Peyer's patch (tissue), 4 donors: ENCODE measurements around the gene CAMSAP3. TPM values are rescaled to one million over a fixed set of nuclear protein-coding genes. Genes with fewer than 3 reads are reported as not detected.

Experiments used
- DNase-seq, 3 donors: peaks; one replicate each; pipeline ENCODE4 v3.0.0-alpha.2; 2017 to 2019
- H3K27ac ChIP-seq, 4 donors: fragments of 200-600 bp; sonication (generic); one replicate each; pipeline ENCODE4 v1.5.1; 2016 to 2019
- H3K27me3 ChIP-seq, 2 donors: fragments of 200-600 bp; sonication (generic); one replicate each; pipeline ENCODE4 v1.5.1; 2019
- H3K36me3 ChIP-seq, 3 donors: fragments of 200-600 bp; sonication (generic); one replicate each; pipeline ENCODE4 v1.5.1; 2016 to 2019
- H3K4me1 ChIP-seq, 4 donors: fragments of 200-600 bp; sonication (generic); one replicate each; pipeline ENCODE4 v1.5.1; 2016 to 2019
- H3K4me3 ChIP-seq, 4 donors: fragments of 200-600 bp; sonication (generic); 1 replicate in 3 of 4; 2 replicates in 1 of 4; pipeline ENCODE4 v1.5.1; 2016 to 2019; ENCODE audit warnings: mild to moderate bottlenecking in 1 of 4
- H3K9me3 ChIP-seq, 4 donors: fragments of 200-600 bp; sonication (generic); one replicate each; pipeline ENCODE4 v1.5.1; 2016 to 2019; ENCODE audit warnings: mild to moderate bottlenecking in 1 of 4
- POLR2A ChIP-seq, 2 donors: fragments of 450-650 bp; IDR thresholded peaks; one replicate each; pipeline ENCODE4 v1.5.1; 2017; ENCODE audit warnings: antibody characterized with exemption in 2 of 2, mild to moderate bottlenecking in 2 of 2, moderate library complexity in 2 of 2
- total RNA-seq, 4 donors: library from RNA; depleted of rRNA; stranded (reverse); fragments of >200 nt; gene quantifications; one replicate each; pipeline ENCODE4 v1.1.0, GENCODE V29; 2016
- TF ChIP-seq, protein P1 (sequence below), 6 experiments: fragments of 450-650 bp in 4 of 6; fragments of 200-600 bp in 2 of 6; sonication (generic) in 1 of 6; IDR thresholded peaks; one replicate each; pipeline ENCODE4 v1.5.1; 2017 to 2019; ENCODE audit warnings: antibody characterized with exemption in 6 of 6, mild to moderate bottlenecking in 3 of 6, moderate library complexity in 1 of 6

The CAMSAP3 gene
- total RNA-seq, 4 donors from 2014 or later = 24.8 to 71.7 (median 60.3) TPM

DNA sequence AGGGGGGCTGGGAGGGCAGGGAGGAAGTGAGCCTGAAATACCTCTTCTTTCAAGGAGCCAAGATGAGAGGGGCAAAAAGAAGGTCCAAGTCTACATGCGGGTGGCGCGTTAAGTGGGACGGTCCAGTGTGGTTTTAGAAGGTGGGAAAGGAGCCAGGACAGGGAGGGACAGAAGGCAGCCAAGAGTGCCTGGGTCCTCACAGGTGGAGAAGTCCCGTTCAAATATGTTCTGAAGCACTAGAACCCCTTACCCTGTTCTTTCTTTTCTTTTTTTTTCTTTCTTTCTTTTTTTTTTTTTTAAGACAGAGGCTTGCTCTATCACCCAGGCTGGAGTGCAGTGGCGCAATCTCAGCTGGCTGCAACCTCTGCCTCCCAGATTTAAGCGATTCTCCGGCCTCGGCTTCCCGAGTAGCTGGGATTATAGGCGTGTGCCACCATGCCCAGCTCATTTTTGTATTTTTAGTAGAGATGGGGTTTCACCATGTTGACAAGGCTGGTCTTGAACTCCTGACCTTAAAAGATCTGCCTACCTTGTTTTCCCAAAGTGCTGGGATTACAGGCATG, 7.4 kb downstream of the CAMSAP3 start:
- H3K27ac ChIP-seq = no peak overlapping the region
- no peak overlapping the region for H3K4me3 ChIP-seq
- DNase-seq = no peak
- no peaks in the 10 kb centered on the region for H3K4me1 ChIP-seq
- H3K36me3 ChIP-seq = peaks cover 0 to 18% (median 0%) of the 10 kb centered on the region in 3 donors
- no peaks in the 10 kb centered on the region for H3K9me3 ChIP-seq
- no peak for TF ChIP-seq POLR2A (IDR thresholded peaks at IDR 0.05)
- TF ChIP-seq, protein P1, sequence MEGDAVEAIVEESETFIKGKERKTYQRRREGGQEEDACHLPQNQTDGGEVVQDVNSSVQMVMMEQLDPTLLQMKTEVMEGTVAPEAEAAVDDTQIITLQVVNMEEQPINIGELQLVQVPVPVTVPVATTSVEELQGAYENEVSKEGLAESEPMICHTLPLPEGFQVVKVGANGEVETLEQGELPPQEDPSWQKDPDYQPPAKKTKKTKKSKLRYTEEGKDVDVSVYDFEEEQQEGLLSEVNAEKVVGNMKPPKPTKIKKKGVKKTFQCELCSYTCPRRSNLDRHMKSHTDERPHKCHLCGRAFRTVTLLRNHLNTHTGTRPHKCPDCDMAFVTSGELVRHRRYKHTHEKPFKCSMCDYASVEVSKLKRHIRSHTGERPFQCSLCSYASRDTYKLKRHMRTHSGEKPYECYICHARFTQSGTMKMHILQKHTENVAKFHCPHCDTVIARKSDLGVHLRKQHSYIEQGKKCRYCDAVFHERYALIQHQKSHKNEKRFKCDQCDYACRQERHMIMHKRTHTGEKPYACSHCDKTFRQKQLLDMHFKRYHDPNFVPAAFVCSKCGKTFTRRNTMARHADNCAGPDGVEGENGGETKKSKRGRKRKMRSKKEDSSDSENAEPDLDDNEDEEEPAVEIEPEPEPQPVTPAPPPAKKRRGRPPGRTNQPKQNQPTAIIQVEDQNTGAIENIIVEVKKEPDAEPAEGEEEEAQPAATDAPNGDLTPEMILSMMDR (IDR thresholded peaks at IDR 0.05) = no peak
- no peaks in the 10 kb centered on the region for H3K27me3 ChIP-seq

DNA sequence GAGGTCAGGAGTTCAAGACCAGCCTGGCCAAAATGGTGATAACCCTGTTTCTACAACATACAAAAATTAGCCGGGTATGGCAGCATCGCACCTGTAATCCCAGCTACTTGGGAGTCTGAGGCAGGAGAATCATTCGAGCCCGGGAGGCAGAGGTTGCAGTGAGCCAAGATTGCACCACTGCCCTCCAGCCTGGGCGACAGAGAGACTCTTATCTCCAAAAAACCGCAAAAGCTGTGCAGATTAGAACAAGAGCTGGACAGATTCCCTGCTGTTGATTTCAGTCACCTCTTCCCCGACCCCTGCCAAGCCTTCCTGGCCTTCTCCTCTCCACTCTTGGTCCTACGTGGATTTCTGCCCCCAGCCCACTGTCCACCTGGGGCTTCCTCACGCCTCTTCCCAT, 8.3 kb downstream of the CAMSAP3 start:
- H3K36me3 ChIP-seq = peaks cover 0 to 21% (median 0%) of the 10 kb centered on the region in 3 donors
- no peaks in the 10 kb centered on the region for H3K27me3 ChIP-seq
- H3K27ac ChIP-seq = no peak overlapping the region
- no peak for TF ChIP-seq POLR2A (IDR thresholded peaks at IDR 0.05)
- TF ChIP-seq, protein P1 (IDR thresholded peaks at IDR 0.05) = no peak
- no peaks in the 10 kb centered on the region for H3K9me3 ChIP-seq
- no peak for DNase-seq
- no peak overlapping the region for H3K4me3 ChIP-seq
- no peaks in the 10 kb centered on the region for H3K4me1 ChIP-seq

DNA sequence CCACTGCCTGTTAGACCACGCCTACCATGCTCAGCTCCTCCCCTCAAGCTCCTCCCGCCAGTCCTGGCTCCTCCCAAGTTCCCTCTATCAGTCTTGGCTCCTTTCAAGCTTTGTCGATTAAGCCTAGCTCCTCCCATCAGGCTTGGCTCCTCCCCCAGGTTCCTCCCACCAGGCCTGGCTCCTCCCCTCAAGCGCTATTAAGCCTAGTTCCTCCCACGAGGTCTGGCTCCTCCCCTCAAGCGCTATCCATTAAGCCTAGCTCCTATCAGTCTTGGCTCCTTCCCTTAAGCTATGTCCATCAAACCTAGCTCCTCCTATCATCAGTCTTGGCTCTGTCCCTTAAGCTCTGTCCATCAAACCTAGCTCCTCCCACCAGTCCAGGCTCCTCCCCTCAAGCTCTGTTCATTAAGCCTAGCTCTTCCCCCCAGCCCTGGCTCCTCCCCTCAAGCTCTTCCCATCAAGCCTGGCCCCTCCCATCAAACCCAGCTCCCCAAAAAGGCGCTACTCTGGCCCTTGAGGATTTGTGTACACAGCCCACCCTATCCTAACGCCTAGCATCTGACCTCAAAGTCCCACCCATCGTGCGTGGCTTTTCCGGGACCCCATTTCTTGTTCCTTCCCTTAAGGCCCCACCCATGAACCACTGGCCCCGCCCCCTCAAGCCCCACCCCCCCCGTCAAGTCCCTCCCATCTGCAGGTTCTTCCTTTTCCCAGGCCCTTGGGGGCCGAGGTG, 10.0 kb downstream of the CAMSAP3 start:
- H3K36me3 ChIP-seq = peaks cover 0 to 27% (median 0%) of the 10 kb centered on the region in 3 donors
- H3K9me3 ChIP-seq = no peaks in the 10 kb centered on the region
- H3K4me1 ChIP-seq = no peaks in the 10 kb centered on the region
- DNase-seq = no peak
- H3K27me3 ChIP-seq = no peaks in the 10 kb centered on the region
- TF ChIP-seq, protein P1 (IDR thresholded peaks at IDR 0.05) = no peak
- no peak for TF ChIP-seq POLR2A (IDR thresholded peaks at IDR 0.05)
- no peak overlapping the region for H3K4me3 ChIP-seq
- no peak overlapping the region for H3K27ac ChIP-seq

DNA sequence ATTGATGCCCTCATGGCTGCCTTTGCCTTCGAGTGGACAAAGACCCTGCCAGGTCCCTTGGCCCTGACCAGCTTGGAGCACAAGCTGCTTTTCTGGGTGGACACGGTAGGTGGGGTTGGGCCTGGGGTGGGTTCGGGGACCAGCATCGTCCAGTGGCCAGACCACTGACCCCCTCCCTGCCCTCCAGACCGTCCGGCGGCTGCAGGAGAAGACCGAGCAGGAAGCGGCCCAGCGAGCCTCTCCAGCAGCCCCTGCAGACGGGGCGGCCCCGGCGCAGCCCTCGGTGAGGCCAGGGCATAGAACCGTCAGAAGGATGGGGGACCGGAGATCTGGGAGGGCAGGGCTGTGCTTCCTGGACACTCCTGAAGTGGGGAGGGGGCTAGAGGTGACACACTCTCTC, 10.6 kb downstream of the CAMSAP3 start:
- peaks cover 0 to 28% (median 0%) of the 10 kb centered on the region in 3 donors for H3K36me3 ChIP-seq
- no peak overlapping the region for H3K4me3 ChIP-seq
- H3K4me1 ChIP-seq = no peaks in the 10 kb centered on the region
- DNase-seq = no peak
- no peak overlapping the region for H3K27ac ChIP-seq
- H3K9me3 ChIP-seq = no peaks in the 10 kb centered on the region
- no peaks in the 10 kb centered on the region for H3K27me3 ChIP-seq
- no peak for TF ChIP-seq POLR2A (IDR thresholded peaks at IDR 0.05)
- TF ChIP-seq, protein P1 (IDR thresholded peaks at IDR 0.05) = no peak

DNA sequence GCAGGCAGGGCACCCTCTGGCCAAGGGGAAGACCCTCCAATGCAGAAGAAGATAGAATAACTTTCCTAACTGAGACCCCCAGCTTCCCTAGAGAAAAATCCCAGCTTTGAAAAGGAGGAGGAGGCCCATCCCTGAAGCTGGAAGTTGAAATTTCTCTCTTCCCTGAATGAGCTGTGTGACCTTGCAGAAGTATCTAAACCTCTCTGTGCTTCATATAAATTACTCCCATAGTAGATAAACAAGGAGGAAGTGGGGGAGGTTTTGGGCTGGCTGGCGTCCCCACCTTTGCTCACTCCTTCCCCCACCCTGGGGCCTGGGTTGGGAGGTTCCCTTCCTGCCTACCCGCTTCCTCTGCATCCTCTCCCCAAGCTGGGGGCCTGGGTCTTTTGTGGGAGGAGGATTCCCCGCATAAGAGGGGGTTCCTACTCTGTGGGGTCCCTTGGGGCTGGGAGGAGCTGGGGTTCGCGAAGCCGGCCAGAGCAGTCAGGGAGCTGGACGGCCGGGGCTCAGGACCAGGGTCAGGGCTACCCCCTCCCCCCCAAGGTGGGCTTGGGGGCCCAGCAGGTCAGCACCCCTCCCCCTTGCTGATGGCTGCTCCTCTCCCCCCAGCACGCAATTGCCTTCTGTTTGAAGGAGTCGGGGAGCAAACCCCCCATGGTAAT, 11.7 kb downstream of the CAMSAP3 start:
- Histone ChIP-seq H3K27me3 (no peaks in the 10 kb centered on the region), H3K27ac (no peak overlapping the region), H3K4me1 (no peaks in the 10 kb centered on the region), H3K4me3 (no peak overlapping the region), H3K9me3 (no peaks in the 10 kb centered on the region), H3K36me3 (peaks cover 0 to 38% (median 0%) of the 10 kb centered on the region in 3 donors)
- no peak for DNase-seq
- TF ChIP-seq POLR2A (IDR thresholded peaks at IDR 0.05) = no peak
- TF ChIP-seq, protein P1 (IDR thresholded peaks at IDR 0.05) = no peak
